Fibroblast of villous mesenchyme (primary cell): ENCODE data around the gene HDGFL3. TPM values are rescaled to one million over a fixed set of nuclear protein-coding genes. Genes with fewer than 3 reads are reported as not detected.
"Not testable (repeated sequence)": the region's sequence is repeated elsewhere in the genome, so short reads cannot be mapped to it uniquely, and the experiment has no call there.

Source experiments
- DNase-seq: peaks from one replicate; pipeline ENCODE4 v3.0.0-alpha.2; 2010; ENCODE audit warnings: low read depth
- H3K4me3 ChIP-seq: 2 replicates; pipeline ENCODE4 v1.5.1; 2011; ENCODE audit warnings: low read depth, mild to moderate bottlenecking, low read length
- CTCF ChIP-seq: IDR thresholded peaks from 2 replicates; pipeline ENCODE4 v1.5.1; 2012; ENCODE audit warnings: low read depth, mild to moderate bottlenecking, low read length; ENCODE audit not compliant: insufficient read depth
- total RNA-seq: library from RNA; depleted of rRNA; stranded (reverse); fragments of >200 nt; gene quantifications from 2 replicates; pipeline ENCODE4 v1.2.3, GENCODE V29; 2012

HDGFL3 gene
- total RNA-seq, 1 donor: 23.7 TPM

GRCh38 chr15:83088876-83089275 is 118.7 kb downstream of the HDGFL3 start:
- H3K4me3 ChIP-seq: no peak overlapping the region
- no peak for TF ChIP-seq CTCF
- no peak for DNase-seq

DNA sequence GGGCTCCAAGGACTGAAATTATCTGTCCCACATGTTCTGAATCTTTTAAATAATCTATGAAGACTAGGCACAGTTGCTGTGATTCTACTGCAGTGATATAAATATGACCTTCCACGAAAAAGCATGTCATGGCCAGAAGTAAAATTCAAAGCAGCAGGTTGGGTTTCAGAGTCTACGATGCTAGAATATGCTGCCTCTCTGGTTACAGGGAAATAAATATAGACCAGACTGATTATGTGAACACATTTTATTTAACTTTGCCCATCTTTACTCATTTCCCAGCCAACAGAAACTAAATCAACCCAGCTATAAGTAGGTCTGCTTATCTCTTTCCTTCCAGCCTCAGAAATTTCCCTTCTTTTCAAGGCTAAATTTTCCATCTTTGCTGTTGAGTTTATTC is 120.0 kb downstream of the HDGFL3 start:
- no peak overlapping the region for H3K4me3 ChIP-seq
- no peak for TF ChIP-seq CTCF
- no peak for DNase-seq

DNA sequence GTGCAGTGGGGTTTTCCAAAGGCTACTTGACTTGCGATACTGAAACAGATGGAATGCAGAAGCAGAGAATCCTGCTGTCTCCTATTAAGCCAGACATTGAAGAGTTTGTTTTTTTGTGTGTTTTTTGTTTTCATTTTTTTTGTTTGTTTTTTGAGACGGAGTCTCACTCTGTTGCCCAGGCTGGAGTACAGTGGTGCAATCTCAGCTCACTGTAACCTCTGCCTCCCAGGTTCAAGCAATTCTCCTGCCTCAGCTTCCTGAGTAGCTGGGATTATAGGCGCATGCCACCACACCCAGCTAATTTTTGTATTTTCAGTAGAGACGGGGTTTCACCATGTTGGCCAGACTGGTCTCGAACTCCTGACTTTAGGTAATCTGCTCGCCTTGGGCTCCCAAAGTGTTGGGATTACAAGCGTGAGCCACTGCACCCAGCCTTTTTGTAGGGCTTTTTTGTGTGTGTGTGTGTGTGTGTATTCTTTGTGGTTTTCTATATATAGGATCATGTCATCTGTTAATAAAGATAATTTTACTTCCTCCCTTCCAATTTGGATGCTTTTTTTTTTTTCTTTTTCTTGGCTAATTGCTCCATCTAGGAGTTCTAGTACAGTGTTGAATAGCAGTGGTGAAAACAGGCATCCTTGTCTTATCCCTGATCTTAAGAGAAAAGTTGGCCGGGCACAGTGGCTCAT is 121.6 kb downstream of the HDGFL3 start:
- DNase-seq, H3K4me3 ChIP-seq: not testable (repeated sequence)

GRCh38 chr15:83085461-83085860 is 122.2 kb downstream of the HDGFL3 start:
- DNase-seq, H3K4me3 ChIP-seq: not testable (repeated sequence)

GRCh38 chr15:83082730-83083386 is 124.8 kb downstream of the HDGFL3 start:
- DNase-seq: no peak
- H3K4me3 ChIP-seq: no peak overlapping the region
- TF ChIP-seq CTCF: no peak

- TF ChIP-seq CTCF: no peak
- no peak overlapping the region for H3K4me3 ChIP-seq
Measured at GRCh38 chr15:83081256-83082014, 126.2 kb downstream of the HDGFL3 start.

DNA sequence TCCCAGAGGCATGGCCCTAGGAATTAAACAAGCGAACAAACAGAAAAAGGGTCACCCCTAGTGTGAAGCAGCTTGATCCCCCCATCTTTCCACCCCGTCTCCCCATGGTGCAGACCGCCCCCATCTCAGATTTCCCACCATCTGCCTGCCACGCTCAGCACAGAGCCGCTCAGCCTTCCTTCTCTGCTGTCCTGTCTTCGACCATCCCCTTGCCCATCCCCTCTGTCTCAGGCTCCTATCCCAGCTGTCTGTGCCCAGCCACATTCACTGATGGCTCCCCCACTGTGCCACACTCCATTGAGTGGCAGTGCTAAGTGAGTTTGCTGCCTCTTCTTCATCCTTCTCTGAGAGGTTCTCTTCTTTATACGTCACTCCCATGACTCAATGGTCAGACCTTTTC is 128.9 kb downstream of the HDGFL3 start:
- no peak for DNase-seq

More at GRCh38 chr15:83081256-83082014, 126.2 kb downstream of the HDGFL3 start:
- no peak for DNase-seq

More for the DNA sequence above, 128.9 kb downstream of the HDGFL3 start:
- no peak overlapping the region for H3K4me3 ChIP-seq
- no peak for TF ChIP-seq CTCF

Other genes with a start within 250 kb of the HDGFL3 start
- gene RAMAC, start 221.6 kb downstream of the HDGFL3 start, total RNA-seq: 26.1 and 35.0 TPM in 2 replicates
- gene C15orf40, start 196.2 kb downstream of the HDGFL3 start, total RNA-seq: 8.7 and 9.1 TPM in 2 replicates
- 83.1 and 101 TPM in 2 replicates for gene BTBD1, start 140.6 kb downstream of the HDGFL3 start, total RNA-seq
- 1.7 and 2.6 TPM in 2 replicates for gene TM6SF1, start 100.2 kb downstream of the HDGFL3 start, total RNA-seq
- gene BNC1, start 76.8 kb upstream of the HDGFL3 start, total RNA-seq: 5.2 and 6.9 TPM in 2 replicates
- gene SH3GL3, start 239.5 kb upstream of the HDGFL3 start, total RNA-seq: under 0.01 TPM in 1 of 2 replicates, not detected in the other